ENCODE measurements around the gene TRPM3. TPM values are rescaled to one million over a fixed set of nuclear protein-coding genes. Genes with fewer than 3 reads are reported as not detected.
"Not testable (repeated sequence)": the region's sequence is repeated elsewhere in the genome, so short reads cannot be mapped to it uniquely, and the experiment has no call there.

The TRPM3 gene
- total RNA-seq, 2 experiments from 2014 or later = not detected

DNA sequence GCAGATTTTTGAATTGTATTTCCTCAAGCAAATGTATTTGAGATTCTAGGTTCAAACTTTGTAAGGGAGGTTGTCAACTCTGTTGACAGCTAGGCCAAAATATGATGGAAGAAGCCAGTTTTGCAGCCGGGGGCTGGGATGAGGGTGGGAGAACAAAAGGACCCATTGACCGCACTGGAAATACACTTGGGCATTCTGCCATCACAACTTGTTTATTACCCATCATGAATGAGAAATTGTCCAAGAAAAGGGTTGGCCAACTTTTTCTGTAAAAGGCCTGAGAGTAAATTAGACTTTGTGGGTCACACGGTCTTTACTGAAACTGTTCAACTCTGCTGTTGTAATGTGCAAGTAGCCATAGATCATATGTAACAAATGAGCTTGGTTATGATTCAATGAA is 485.6 kb downstream of the TRPM3 start:
- DNase-seq (no peak), ATAC-seq (no peak)
- no peak overlapping the region for H3K27ac Mint-ChIP-seq
- H3K27me3 Mint-ChIP-seq = peaks cover 4% of the 10 kb centered on the region
- no peak overlapping the region for H3K4me3 Mint-ChIP-seq
- H3K4me1 Mint-ChIP-seq = no peaks in the 10 kb centered on the region
- no peaks in the 10 kb centered on the region for H3K9me3 Mint-ChIP-seq (ENCODE audit: low read depth)
- no peaks in the 10 kb centered on the region for H3K36me3 Mint-ChIP-seq
- CTCF ChIA-PET = interaction anchor here (0.7 to 0.9 kb wide), 4 partner anchors 13 to 420 kb away, joined by 3 read pairs; no protein-coding TSS in a partner anchor

DNA sequence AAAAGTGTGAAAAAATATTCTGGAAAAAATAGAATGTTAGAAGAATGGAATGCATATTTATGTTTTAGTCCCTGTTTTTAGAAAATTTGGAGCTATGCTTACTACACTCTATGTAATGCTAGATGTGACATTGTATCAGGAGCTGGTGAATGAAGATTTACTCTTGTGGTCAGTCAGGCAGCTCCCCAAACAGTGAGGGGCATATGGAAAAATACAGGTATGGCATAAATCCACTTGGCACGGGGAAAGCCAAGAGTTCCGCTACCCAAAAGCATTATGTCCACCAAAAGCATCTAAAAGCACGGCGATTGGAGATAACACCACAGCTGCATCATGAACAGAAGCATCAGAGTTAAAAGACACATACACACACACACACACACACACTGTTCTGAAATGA is 486.7 kb downstream of the TRPM3 start:
- H3K27ac Mint-ChIP-seq = no peak overlapping the region
- CTCF ChIA-PET = interaction anchor here (0.7 kb wide), 1 partner anchor 32 kb away, joined by 3 read pairs; no protein-coding TSS in a partner anchor
- ATAC-seq = no peak
- no peaks in the 10 kb centered on the region for H3K9me3 Mint-ChIP-seq (ENCODE audit: low read depth)
- H3K4me3 Mint-ChIP-seq = no peak overlapping the region
- DNase-seq = no peak
- no peaks in the 10 kb centered on the region for H3K4me1 Mint-ChIP-seq
- no peaks in the 10 kb centered on the region for H3K36me3 Mint-ChIP-seq
- H3K27me3 Mint-ChIP-seq = peaks cover 4% of the 10 kb centered on the region

GRCh38 chr9:70630971-70631370 is 490.4 kb downstream of the TRPM3 start:
- H3K4me3 Mint-ChIP-seq = no peak overlapping the region
- H3K36me3 Mint-ChIP-seq = no peaks in the 10 kb centered on the region
- H3K27ac Mint-ChIP-seq = no peak overlapping the region
- no peaks in the 10 kb centered on the region for H3K4me1 Mint-ChIP-seq
- DNase-seq = no peak
- no peak for ATAC-seq
- CTCF ChIA-PET = interaction anchor here (1.2 kb wide), 1 partner anchor 9 kb away, joined by 3 read pairs; no protein-coding TSS in a partner anchor
- H3K27me3 Mint-ChIP-seq = peaks cover 4% of the 10 kb centered on the region
- H3K9me3 Mint-ChIP-seq (ENCODE audit: low read depth) = no peaks in the 10 kb centered on the region

GRCh38 chr9:70629080-70629685 is 492.2 kb downstream of the TRPM3 start:
- H3K27me3 Mint-ChIP-seq; ATAC-seq; H3K4me3 Mint-ChIP-seq; DNase-seq; H3K4me1 Mint-ChIP-seq; H3K36me3 Mint-ChIP-seq; H3K9me3 Mint-ChIP-seq (ENCODE audit: low read depth); H3K27ac Mint-ChIP-seq: not testable (repeated sequence)
- CTCF ChIA-PET = interaction anchor here (1.0 to 1.1 kb wide), 2 partner anchors 27 to 109 kb away, joined by 3 read pairs; no protein-coding TSS in a partner anchor

GRCh38 chr9:70625078-70625477 is 496.3 kb downstream of the TRPM3 start:
- no peaks in the 10 kb centered on the region for H3K36me3 Mint-ChIP-seq
- H3K4me3 Mint-ChIP-seq = no peak overlapping the region
- no peak for DNase-seq
- H3K27ac Mint-ChIP-seq = no peak overlapping the region
- H3K9me3 Mint-ChIP-seq (ENCODE audit: low read depth) = no peaks in the 10 kb centered on the region
- no peaks in the 10 kb centered on the region for H3K4me1 Mint-ChIP-seq
- ATAC-seq = no peak
- H3K27me3 Mint-ChIP-seq = peaks cover 7% of the 10 kb centered on the region
- CTCF ChIA-PET = interaction anchor here (0.7 to 0.9 kb wide), 2 partner anchors 23 to 1770 kb away, joined by 3 read pairs; no protein-coding TSS in a partner anchor

DNA sequence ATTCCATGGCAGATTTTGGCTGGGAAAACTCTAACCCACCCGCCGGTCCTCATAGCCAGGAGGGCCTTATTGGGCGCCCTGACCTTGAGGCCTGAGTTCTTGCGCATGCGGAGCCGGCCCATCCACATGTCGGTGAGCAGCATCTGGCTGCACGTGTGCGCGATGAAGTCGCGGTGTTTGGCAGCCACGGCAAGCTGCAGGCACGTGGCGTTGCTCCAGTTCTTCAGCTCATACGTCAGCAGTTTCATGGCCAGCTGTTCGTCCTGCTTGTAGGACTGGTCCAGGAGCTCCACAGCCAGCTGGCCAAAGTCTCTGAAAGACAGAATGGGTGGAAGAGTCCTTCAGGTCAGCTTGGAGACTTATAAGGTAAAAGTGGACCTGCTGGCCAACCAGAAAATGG is 502.6 kb downstream of the TRPM3 start:
- Mint-ChIP-seq H3K27ac (no peak overlapping the region), H3K4me1 (no peaks in the 10 kb centered on the region), H3K9me3 (ENCODE audit: low read depth) (no peaks in the 10 kb centered on the region), H3K36me3 (no peaks in the 10 kb centered on the region), H3K27me3 (peaks cover 3% of the 10 kb centered on the region), H3K4me3 (no peak overlapping the region)
- no peak for DNase-seq
- CTCF ChIA-PET = no interaction called here
- no peak for ATAC-seq

GRCh38 chr9:70617033-70617828 is 504.2 kb downstream of the TRPM3 start:
- ATAC-seq (no peak), DNase-seq (no peak)
- Mint-ChIP-seq H3K4me1 (no peaks in the 10 kb centered on the region), H3K36me3 (no peaks in the 10 kb centered on the region), H3K27me3 (peaks cover 6% of the 10 kb centered on the region), H3K9me3 (ENCODE audit: low read depth) (no peaks in the 10 kb centered on the region), H3K27ac (no peak overlapping the region), H3K4me3 (no peak overlapping the region)
- CTCF ChIA-PET = no interaction called here

- CTCF ChIA-PET = interaction anchor here (1.2 kb wide), 1 partner anchor 14 kb away, joined by 9 read pairs; no protein-coding TSS in a partner anchor
- DNase-seq (no peak), ATAC-seq (no peak)
- no peaks in the 10 kb centered on the region for H3K9me3 Mint-ChIP-seq (ENCODE audit: low read depth)
- H3K4me1 Mint-ChIP-seq = no peaks in the 10 kb centered on the region
- H3K27me3 Mint-ChIP-seq = peaks cover 6% of the 10 kb centered on the region
- H3K36me3 Mint-ChIP-seq = no peaks in the 10 kb centered on the region
- no peak overlapping the region for H3K27ac Mint-ChIP-seq
- no peak overlapping the region for H3K4me3 Mint-ChIP-seq
Measured at GRCh38 chr9:70616228-70616990, 505.0 kb downstream of the TRPM3 start.

GRCh38 chr9:70615464-70616138 is 505.8 kb downstream of the TRPM3 start:
- Mint-ChIP-seq H3K9me3 (ENCODE audit: low read depth) (no peaks in the 10 kb centered on the region), H3K27me3 (peaks cover 6% of the 10 kb centered on the region), H3K4me3 (no peak overlapping the region), H3K27ac (no peak overlapping the region), H3K4me1 (no peaks in the 10 kb centered on the region), H3K36me3 (no peaks in the 10 kb centered on the region)
- ATAC-seq (no peak), DNase-seq (no peak)
- CTCF ChIA-PET = interaction anchor here (0.5 to 1.2 kb wide), 2 partner anchors 13 to 250 kb away, joined by 3 to 9 read pairs; no protein-coding TSS in a partner anchor

- no peak overlapping the region for H3K27ac Mint-ChIP-seq
- DNase-seq = no peak
- CTCF ChIA-PET = interaction anchor here (0.5 to 1.2 kb wide), 2 partner anchors 13 to 249 kb away, joined by 3 to 9 read pairs; no protein-coding TSS in a partner anchor
Measured at GRCh38 chr9:70614786-70615463, 506.5 kb downstream of the TRPM3 start.

GRCh38 chr9:70613024-70613768 is 508.2 kb downstream of the TRPM3 start:
- no peaks in the 10 kb centered on the region for H3K36me3 Mint-ChIP-seq
- peaks cover 2% of the 10 kb centered on the region for H3K4me1 Mint-ChIP-seq
- H3K4me3 Mint-ChIP-seq = no peak overlapping the region
- H3K27ac Mint-ChIP-seq = no peak overlapping the region
- no peak for DNase-seq
- ATAC-seq = no peak
- no peaks in the 10 kb centered on the region for H3K9me3 Mint-ChIP-seq (ENCODE audit: low read depth)
- CTCF ChIA-PET = interaction anchor here (1.0 kb wide), 2 partner anchors 11 to 27 kb away, joined by 3 read pairs; no protein-coding TSS in a partner anchor
- peaks cover 6% of the 10 kb centered on the region for H3K27me3 Mint-ChIP-seq

More at GRCh38 chr9:70614786-70615463, 506.5 kb downstream of the TRPM3 start:
- no peaks in the 10 kb centered on the region for H3K9me3 Mint-ChIP-seq (ENCODE audit: low read depth)
- peaks cover 6% of the 10 kb centered on the region for H3K27me3 Mint-ChIP-seq
- no peak overlapping the region for H3K4me3 Mint-ChIP-seq
- no peaks in the 10 kb centered on the region for H3K36me3 Mint-ChIP-seq
- H3K4me1 Mint-ChIP-seq = peaks cover 2% of the 10 kb centered on the region
- ATAC-seq = no peak

GRCh38 chr9:70610287-70610644 is 511.2 kb downstream of the TRPM3 start:
- Mint-ChIP-seq H3K27me3 (peaks cover 6% of the 10 kb centered on the region), H3K36me3 (no peaks in the 10 kb centered on the region), H3K27ac (no peak overlapping the region), H3K9me3 (ENCODE audit: low read depth) (no peaks in the 10 kb centered on the region), H3K4me1 (peaks cover 2% of the 10 kb centered on the region), H3K4me3 (no peak overlapping the region)
- no peak for ATAC-seq
- DNase-seq = no peak
- CTCF ChIA-PET = no interaction called here

All from activated CD8-positive, alpha-beta memory T cell treated with anti-CD3 and anti-CD28 coated beads, Interleukin-2, amount 10 ng/mL, durations not matched to agents 7 days and 5 days (primary cell).